ENCODE data around the gene EPHB2. TPM values are rescaled to one million over a fixed set of nuclear protein-coding genes. Genes with fewer than 3 reads are reported as not detected.

Gene EPHB2
- total RNA-seq, 2 experiments from 2014 or later, result not detected

DNA sequence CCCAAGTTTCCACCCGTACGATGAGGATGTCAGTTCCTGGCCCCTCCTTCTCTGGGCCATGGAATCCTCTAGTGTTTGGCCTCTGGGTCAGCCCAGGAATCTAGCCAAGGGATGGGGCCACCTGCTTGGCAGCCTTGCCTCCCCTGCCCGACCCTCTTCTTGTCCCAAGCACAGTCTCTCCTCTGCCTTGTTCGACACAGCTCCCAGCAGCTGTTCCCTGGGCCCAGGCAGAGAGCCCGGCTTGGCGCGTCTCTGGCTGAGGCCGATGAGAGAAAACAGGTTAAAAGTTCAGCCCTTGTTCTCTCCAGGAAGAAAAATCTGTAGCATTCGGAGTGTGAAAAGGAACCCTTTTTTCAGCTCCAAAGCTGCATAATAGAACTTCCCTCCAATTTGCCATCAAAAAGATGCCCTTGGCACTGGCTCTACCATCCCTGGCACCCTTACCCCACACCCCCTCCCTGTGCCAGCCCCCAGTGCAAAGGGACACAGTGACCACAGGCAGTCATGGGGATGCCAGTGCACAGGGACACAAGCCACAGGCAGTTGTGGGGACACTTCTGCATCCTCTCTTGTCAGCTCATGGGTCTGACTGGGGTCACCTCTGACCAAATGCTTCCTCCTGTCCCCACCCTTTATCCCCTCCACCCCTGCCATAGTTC lies 68.4 kb downstream of the EPHB2 start:
- ATAC-seq (no peak), DNase-seq (no peak)
- H3K4me3 Mint-ChIP-seq, result no peak overlapping the region
- CTCF ChIA-PET, result no interaction called here
- no peaks in the 10 kb centered on the region for H3K4me1 Mint-ChIP-seq (ENCODE audit: low read depth)
- H3K9me3 Mint-ChIP-seq (ENCODE audit: insufficient read depth), result no peaks in the 10 kb centered on the region
- H3K27ac Mint-ChIP-seq, result no peak overlapping the region
- H3K27me3 Mint-ChIP-seq (ENCODE audit: low read depth), result peaks cover 10% of the 10 kb centered on the region
- POLR2A ChIA-PET, result no interaction called here
- H3K36me3 Mint-ChIP-seq (ENCODE audit: low read depth), result no peaks in the 10 kb centered on the region

GRCh38 chr1:22780696-22781095 lies 70.1 kb downstream of the EPHB2 start:
- Mint-ChIP-seq H3K27me3 (ENCODE audit: low read depth) (peaks cover 11% of the 10 kb centered on the region), H3K36me3 (ENCODE audit: low read depth) (no peaks in the 10 kb centered on the region), H3K4me3 (no peak overlapping the region), H3K27ac (no peak overlapping the region), H3K4me1 (ENCODE audit: low read depth) (no peaks in the 10 kb centered on the region), H3K9me3 (ENCODE audit: insufficient read depth) (no peaks in the 10 kb centered on the region)
- ChIA-PET CTCF (no interaction called here), POLR2A (no interaction called here)
- DNase-seq, result no peak
- ATAC-seq, result no peak

DNA sequence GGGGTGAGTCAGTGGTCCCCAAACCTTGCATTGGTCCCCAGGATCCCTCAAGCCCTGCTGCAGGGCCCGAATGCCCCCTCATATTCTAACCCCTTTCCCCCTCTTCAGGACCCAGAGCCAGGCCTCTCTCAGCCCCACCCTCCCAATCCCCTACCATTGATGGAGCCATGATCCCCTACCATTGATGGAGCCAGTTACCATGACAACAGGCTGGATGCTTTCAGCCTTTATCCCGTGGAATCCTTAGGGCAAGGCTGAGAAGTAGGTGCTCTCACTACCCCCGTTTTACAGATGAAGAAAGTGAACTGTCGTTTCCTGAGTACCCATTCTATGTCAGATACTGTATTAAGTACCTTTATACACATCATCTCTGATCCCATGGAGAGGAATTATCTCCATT lies 70.8 kb downstream of the EPHB2 start:
- no peak overlapping the region for H3K4me3 Mint-ChIP-seq

GRCh38 chr1:22782406-22782805 lies 71.8 kb downstream of the EPHB2 start:
- no peaks in the 10 kb centered on the region for H3K4me1 Mint-ChIP-seq (ENCODE audit: low read depth)
- ChIA-PET POLR2A (no interaction called here), CTCF (interaction anchor here (1.0 kb wide), 1 partner anchor 78 kb away, joined by 3 read pairs; no protein-coding TSS in a partner anchor)
- no peak overlapping the region for H3K27ac Mint-ChIP-seq
- no peaks in the 10 kb centered on the region for H3K9me3 Mint-ChIP-seq (ENCODE audit: insufficient read depth)
- H3K36me3 Mint-ChIP-seq (ENCODE audit: low read depth), result no peaks in the 10 kb centered on the region
- no peak for ATAC-seq
- no peak overlapping the region for H3K4me3 Mint-ChIP-seq
- peaks cover 2% of the 10 kb centered on the region for H3K27me3 Mint-ChIP-seq (ENCODE audit: low read depth)
- no peak for DNase-seq

More for the DNA sequence above, 70.8 kb downstream of the EPHB2 start:
- ChIA-PET CTCF (no interaction called here), POLR2A (no interaction called here)
- H3K36me3 Mint-ChIP-seq (ENCODE audit: low read depth), result no peaks in the 10 kb centered on the region
- DNase-seq (no peak), ATAC-seq (no peak)
- H3K27me3 Mint-ChIP-seq (ENCODE audit: low read depth), result peaks cover 7% of the 10 kb centered on the region
- no peaks in the 10 kb centered on the region for H3K4me1 Mint-ChIP-seq (ENCODE audit: low read depth)
- H3K9me3 Mint-ChIP-seq (ENCODE audit: insufficient read depth), result no peaks in the 10 kb centered on the region
- no peak overlapping the region for H3K27ac Mint-ChIP-seq

GRCh38 chr1:22784317-22784716 lies 73.7 kb downstream of the EPHB2 start:
- Mint-ChIP-seq H3K4me1 (ENCODE audit: low read depth) (no peaks in the 10 kb centered on the region), H3K36me3 (ENCODE audit: low read depth) (no peaks in the 10 kb centered on the region), H3K9me3 (ENCODE audit: insufficient read depth) (no peaks in the 10 kb centered on the region), H3K4me3 (no peak overlapping the region), H3K27ac (no peak overlapping the region), H3K27me3 (ENCODE audit: low read depth) (peaks cover 2% of the 10 kb centered on the region)
- ATAC-seq, result no peak
- ChIA-PET CTCF (no interaction called here), POLR2A (no interaction called here)
- no peak for DNase-seq

DNA sequence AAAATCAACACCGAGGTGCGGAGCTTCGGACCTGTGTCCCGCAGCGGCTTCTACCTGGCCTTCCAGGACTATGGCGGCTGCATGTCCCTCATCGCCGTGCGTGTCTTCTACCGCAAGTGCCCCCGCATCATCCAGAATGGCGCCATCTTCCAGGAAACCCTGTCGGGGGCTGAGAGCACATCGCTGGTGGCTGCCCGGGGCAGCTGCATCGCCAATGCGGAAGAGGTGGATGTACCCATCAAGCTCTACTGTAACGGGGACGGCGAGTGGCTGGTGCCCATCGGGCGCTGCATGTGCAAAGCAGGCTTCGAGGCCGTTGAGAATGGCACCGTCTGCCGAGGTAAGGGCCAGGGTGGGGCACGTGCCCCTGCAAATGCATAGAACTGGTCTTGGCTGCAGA lies 74.1 kb downstream of the EPHB2 start:
- Mint-ChIP-seq H3K4me1 (ENCODE audit: low read depth) (no peaks in the 10 kb centered on the region), H3K27me3 (ENCODE audit: low read depth) (peaks cover 2% of the 10 kb centered on the region), H3K36me3 (ENCODE audit: low read depth) (no peaks in the 10 kb centered on the region), H3K9me3 (ENCODE audit: insufficient read depth) (no peaks in the 10 kb centered on the region), H3K4me3 (no peak overlapping the region), H3K27ac (no peak overlapping the region)
- DNase-seq, result no peak
- CTCF ChIA-PET, result no interaction called here
- ATAC-seq, result no peak
- POLR2A ChIA-PET, result no interaction called here

GRCh38 chr1:22786101-22786500 lies 75.5 kb downstream of the EPHB2 start:
- H3K27ac Mint-ChIP-seq, result no peak overlapping the region
- no peaks in the 10 kb centered on the region for H3K36me3 Mint-ChIP-seq (ENCODE audit: low read depth)
- no peak overlapping the region for H3K4me3 Mint-ChIP-seq
- peaks cover 2% of the 10 kb centered on the region for H3K27me3 Mint-ChIP-seq (ENCODE audit: low read depth)
- no peak for ATAC-seq
- H3K4me1 Mint-ChIP-seq (ENCODE audit: low read depth), result no peaks in the 10 kb centered on the region
- DNase-seq, result no peak
- POLR2A ChIA-PET, result no interaction called here
- H3K9me3 Mint-ChIP-seq (ENCODE audit: insufficient read depth), result no peaks in the 10 kb centered on the region
- CTCF ChIA-PET, result no interaction called here

- no peak overlapping the region for H3K27ac Mint-ChIP-seq
- ChIA-PET POLR2A (no interaction called here), CTCF (no interaction called here)
- H3K36me3 Mint-ChIP-seq (ENCODE audit: low read depth), result no peaks in the 10 kb centered on the region
- no peaks in the 10 kb centered on the region for H3K4me1 Mint-ChIP-seq (ENCODE audit: low read depth)
- H3K27me3 Mint-ChIP-seq (ENCODE audit: low read depth), result peaks cover 2% of the 10 kb centered on the region
- no peak overlapping the region for H3K4me3 Mint-ChIP-seq
- no peaks in the 10 kb centered on the region for H3K9me3 Mint-ChIP-seq (ENCODE audit: insufficient read depth)
- no peak for ATAC-seq
- DNase-seq, result no peak
Observed at GRCh38 chr1:22786719-22787489, 76.3 kb downstream of the EPHB2 start.

DNA sequence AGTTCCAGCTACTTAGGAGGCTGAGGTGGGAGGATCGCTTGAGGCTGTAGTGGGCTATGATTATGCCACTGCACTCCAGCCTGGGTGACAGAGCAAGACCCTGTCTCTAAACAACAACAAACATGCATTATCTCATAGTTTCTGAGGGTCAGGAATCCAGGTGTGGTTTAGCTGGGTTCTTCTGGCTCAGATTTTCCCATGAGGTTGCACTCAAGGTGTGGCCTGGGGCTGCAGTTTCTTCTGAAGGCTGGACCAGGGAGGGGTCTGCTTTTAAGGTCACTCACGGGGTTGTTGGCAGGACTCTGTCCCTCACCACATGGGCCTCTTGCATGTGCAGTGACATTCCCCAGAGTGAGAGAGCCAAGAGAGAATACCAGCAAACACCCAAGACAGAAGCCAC lies 77.0 kb downstream of the EPHB2 start:
- Mint-ChIP-seq H3K4me1 (ENCODE audit: low read depth) (no peaks in the 10 kb centered on the region), H3K4me3 (no peak overlapping the region), H3K36me3 (ENCODE audit: low read depth) (no peaks in the 10 kb centered on the region), H3K9me3 (ENCODE audit: insufficient read depth) (no peaks in the 10 kb centered on the region), H3K27me3 (ENCODE audit: low read depth) (peaks cover 2% of the 10 kb centered on the region), H3K27ac (no peak overlapping the region)
- ATAC-seq (no peak), DNase-seq (no peak)
- ChIA-PET CTCF (no interaction called here), POLR2A (no interaction called here)

GRCh38 chr1:22788254-22788661 lies 77.6 kb downstream of the EPHB2 start:
- Mint-ChIP-seq H3K4me3 (no peak overlapping the region), H3K9me3 (ENCODE audit: insufficient read depth) (no peaks in the 10 kb centered on the region), H3K36me3 (ENCODE audit: low read depth) (no peaks in the 10 kb centered on the region), H3K4me1 (ENCODE audit: low read depth) (no peaks in the 10 kb centered on the region), H3K27me3 (ENCODE audit: low read depth) (peaks cover 2% of the 10 kb centered on the region), H3K27ac (no peak overlapping the region)
- no peak for DNase-seq
- ATAC-seq, result no peak
- ChIA-PET POLR2A (no interaction called here), CTCF (interaction anchor here (1.2 kb wide), 1 partner anchor 83 kb away, joined by 3 read pairs; no protein-coding TSS in a partner anchor)

DNA sequence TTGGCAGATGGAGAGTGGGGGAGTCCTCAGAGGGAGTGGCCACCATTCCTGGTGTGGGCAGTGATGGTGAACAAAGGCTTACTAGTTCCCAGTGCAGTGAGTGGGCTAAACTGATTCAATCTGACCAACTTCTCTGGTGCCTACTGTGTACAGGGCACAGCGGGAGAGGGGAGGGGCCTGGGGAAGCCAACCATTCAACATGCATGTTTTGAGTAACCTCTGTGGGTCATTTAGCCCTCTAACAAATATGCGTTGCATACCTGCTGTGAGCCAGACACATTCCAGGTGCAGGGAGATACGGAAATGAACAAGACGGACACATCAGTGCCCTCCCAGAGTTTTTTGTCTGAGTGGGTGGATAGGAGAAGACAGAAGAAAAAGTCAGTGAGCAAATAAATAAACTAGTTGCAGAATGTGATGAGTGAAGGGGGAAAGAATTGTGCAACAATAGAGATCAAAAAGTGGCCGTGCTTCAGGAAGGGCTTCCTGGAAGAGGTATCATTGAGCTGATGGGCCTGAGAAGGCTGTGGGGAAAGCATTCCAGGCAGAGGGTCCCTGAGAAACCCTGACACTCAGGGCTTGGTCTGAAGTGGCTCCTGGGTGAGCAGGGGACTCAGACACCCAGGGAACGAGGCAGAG lies 78.8 kb downstream of the EPHB2 start:
- no peak overlapping the region for H3K27ac Mint-ChIP-seq
- ATAC-seq, result no peak
- H3K4me3 Mint-ChIP-seq, result no peak overlapping the region
- ChIA-PET POLR2A (no interaction called here), CTCF (interaction anchor here (1.2 kb wide), 1 partner anchor 85 kb away, joined by 3 read pairs; no protein-coding TSS in a partner anchor)
- no peaks in the 10 kb centered on the region for H3K36me3 Mint-ChIP-seq (ENCODE audit: low read depth)
- no peak for DNase-seq
- no peaks in the 10 kb centered on the region for H3K4me1 Mint-ChIP-seq (ENCODE audit: low read depth)
- peaks cover 2% of the 10 kb centered on the region for H3K27me3 Mint-ChIP-seq (ENCODE audit: low read depth)
- H3K9me3 Mint-ChIP-seq (ENCODE audit: insufficient read depth), result no peaks in the 10 kb centered on the region

- Mint-ChIP-seq H3K27ac (no peak overlapping the region), H3K4me3 (no peak overlapping the region), H3K36me3 (ENCODE audit: low read depth) (no peaks in the 10 kb centered on the region), H3K9me3 (ENCODE audit: insufficient read depth) (no peaks in the 10 kb centered on the region), H3K4me1 (ENCODE audit: low read depth) (no peaks in the 10 kb centered on the region), H3K27me3 (ENCODE audit: low read depth) (peaks cover 2% of the 10 kb centered on the region)
- ChIA-PET CTCF (no interaction called here), POLR2A (no interaction called here)
- DNase-seq (no peak), ATAC-seq (no peak)
Observed at GRCh38 chr1:22790232-22791008, 79.8 kb downstream of the EPHB2 start.

All from activated CD8-positive, alpha-beta T cell treated with anti-CD3 and anti-CD28 coated beads, Interleukin-2, amount 10 ng/mL, durations not matched to agents 7 days and 5 days (primary cell).